ENCODE measurements around the gene SLCO2B1. TPM values are rescaled to one million over a fixed set of nuclear protein-coding genes. Genes with fewer than 3 reads are reported as not detected.
A peak's percentile ranks its signal among the peaks of the same experiment; 100 is the strongest.
"Not testable (repeated sequence)": the region's sequence is repeated elsewhere in the genome, so short reads cannot be mapped to it uniquely, and the experiment has no call there.

Gene SLCO2B1, protein sequence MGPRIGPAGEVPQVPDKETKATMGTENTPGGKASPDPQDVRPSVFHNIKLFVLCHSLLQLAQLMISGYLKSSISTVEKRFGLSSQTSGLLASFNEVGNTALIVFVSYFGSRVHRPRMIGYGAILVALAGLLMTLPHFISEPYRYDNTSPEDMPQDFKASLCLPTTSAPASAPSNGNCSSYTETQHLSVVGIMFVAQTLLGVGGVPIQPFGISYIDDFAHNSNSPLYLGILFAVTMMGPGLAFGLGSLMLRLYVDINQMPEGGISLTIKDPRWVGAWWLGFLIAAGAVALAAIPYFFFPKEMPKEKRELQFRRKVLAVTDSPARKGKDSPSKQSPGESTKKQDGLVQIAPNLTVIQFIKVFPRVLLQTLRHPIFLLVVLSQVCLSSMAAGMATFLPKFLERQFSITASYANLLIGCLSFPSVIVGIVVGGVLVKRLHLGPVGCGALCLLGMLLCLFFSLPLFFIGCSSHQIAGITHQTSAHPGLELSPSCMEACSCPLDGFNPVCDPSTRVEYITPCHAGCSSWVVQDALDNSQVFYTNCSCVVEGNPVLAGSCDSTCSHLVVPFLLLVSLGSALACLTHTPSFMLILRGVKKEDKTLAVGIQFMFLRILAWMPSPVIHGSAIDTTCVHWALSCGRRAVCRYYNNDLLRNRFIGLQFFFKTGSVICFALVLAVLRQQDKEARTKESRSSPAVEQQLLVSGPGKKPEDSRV
- 10 to 100 TPM; 49.0 to 55.8 TPM for total RNA-seq
- long read RNA-seq, full-length matches to known transcripts: 4 of 9 reads
- long read RNA-seq, partial matches to known transcripts: 3 of 9 reads
- long read RNA-seq, other reads (novel, unspliced or antisense): 2 of 9 reads

DNA sequence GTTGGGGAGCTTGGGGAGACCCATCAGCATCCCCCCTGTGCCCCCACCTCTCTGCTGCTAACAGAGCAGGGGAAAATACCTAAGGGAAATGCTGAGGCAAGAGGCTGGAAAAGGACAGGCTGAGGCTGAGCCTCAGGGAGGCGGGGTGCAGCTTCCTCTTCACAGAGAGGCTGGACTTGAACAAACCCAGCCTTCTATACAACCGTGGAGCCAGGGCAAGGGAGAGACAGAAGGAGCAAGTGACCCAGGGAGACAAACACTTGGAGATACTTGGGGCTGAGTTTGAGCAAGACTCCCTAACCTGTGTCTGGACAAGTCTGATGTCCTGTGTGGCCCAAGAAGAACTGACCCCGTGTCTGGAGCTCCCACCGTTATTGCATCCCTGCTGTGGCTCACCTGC, at the start of gene SLCO2B1:
TSS of gene SLCO2B1 (plus strand) at position 229 of the 400 bp plus-strand sequence. CDS start 275 bp downstream, outside the sequence.
- intact Hi-C loops (cut with DNase I): no loop called here
- ATAC-seq (peak; percentile 46 to 54), DNase-seq (no peak)

DNA sequence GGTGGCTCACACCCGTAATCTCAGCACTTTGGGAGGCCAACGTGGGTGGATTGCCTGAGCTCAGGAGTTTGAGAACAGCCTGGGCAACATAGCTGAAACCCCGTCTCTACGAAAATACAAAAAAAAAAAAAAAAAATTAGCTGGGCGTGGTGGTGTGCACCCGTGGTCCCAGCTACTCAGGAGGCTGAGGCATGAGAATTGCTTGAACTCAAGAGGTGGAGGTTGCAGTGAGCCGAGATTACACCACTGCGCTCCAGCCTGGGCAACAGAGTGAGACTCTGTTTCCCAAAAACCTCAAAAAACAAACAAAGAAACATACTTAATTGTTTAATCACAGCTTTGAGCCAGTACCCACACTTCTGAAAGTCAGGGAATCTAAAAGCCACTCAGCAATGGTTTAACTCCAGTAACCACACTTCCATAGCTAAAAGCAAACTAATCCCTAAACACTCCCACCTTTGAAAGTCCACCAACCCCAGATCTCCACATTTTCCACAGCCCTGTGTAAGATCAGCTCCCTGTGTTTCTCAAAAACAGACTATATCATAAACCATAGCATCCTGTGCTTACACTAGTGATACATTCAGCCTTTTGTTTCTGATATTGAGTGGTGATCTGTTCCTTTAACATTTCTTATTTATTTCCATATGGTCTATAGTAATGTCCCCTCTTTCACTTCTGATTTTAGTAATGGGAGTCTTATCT, 49.3 kb upstream of the SLCO2B1 start:
- intact Hi-C loops (cut with DNase I): no loop called here
- DNase-seq (no peak), ATAC-seq (no peak)

DNA sequence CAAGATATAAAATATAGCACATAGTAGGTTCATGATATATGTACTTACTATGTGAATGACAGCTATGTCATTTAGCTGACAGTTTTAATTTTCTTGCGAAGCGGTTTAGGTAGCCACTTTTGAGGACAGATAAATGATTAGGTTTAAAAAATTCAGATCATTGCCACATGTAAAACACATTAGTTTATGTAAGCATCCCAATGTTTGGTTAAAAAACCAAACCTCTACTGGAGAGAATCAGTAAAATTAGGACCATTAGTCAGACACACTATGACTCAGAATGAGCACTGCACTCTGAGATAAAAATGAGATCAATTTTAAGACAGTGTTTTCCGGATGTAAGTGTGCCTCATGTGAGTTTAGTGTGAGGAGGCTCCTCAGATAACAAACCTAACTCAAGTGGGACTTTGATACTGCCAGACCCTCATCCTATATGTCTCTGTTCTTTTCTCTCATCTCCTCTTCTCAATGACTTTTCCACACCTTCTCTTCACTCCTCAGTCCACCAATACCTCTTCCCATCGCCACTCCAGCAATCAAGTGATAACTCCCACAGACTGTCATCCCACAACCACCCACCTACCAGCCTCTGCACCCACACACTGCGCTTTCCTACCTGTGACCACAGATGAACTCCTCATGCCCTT, 47.4 kb upstream of the SLCO2B1 start:
- no peak for DNase-seq
- peak in 1 of 2 donors; percentile 36 for ATAC-seq
- intact Hi-C loops (cut with DNase I): no loop called here

DNA sequence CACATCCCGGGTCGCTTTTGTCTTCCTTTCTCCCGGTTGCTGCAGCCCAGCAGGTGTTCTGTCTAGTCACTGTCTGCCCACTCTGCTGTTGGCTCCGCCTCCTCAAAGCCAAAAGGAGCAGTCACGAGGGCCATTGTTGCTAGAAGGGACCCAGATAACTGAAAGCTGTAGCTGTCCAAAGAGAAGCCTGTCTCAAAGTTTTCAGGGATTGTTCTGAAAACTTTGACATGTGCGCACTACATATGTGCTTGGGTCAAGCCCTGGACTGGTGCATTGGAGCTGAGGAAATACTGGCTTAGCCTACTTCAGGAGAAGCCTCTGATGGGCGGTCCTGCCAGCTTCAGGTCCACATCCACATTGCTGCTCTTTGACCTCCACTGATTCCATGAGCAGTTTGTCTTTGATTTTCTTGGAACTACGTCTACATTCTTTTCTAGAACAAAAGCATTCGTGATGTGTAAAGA, 45.4 kb upstream of the SLCO2B1 start:
- no peak for ATAC-seq
- intact Hi-C loops (cut with DNase I): no loop called here

DNA sequence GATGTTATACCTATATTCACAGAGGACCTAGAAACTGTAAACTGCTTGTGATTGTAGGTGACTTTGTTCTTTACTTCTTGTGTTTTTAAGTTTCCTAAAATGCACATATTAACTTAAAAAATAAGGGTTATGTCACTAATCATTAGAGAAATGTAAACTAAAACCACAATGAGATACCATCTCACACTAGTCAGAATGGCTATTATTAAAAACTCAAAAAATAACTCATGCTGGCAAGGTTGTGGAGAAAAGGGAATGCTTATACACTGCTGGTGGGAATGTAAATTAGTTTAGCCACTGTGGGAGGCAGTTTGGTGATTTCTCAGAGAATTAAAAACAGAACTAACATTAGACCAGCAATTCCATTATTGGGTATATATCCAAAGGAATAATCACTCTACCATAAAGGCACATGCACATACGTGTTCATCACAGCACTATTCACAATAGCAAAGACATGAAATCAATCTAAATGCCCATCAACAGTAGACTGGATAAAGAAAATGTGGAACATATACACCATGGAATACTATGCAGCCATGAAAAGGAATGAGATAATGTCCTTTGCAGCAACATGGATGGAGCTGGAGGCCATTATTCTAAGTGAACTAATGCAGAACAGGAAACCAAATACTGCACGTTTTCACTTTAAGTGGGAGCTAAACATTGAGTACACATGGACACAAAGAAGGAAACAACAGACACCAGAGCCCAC, 44.8 kb upstream of the SLCO2B1 start:
- ATAC-seq; DNase-seq; intact Hi-C loops (cut with DNase I): not testable (repeated sequence)

More for the DNA sequence above, 45.4 kb upstream of the SLCO2B1 start:
- DNase-seq: no peak

DNA sequence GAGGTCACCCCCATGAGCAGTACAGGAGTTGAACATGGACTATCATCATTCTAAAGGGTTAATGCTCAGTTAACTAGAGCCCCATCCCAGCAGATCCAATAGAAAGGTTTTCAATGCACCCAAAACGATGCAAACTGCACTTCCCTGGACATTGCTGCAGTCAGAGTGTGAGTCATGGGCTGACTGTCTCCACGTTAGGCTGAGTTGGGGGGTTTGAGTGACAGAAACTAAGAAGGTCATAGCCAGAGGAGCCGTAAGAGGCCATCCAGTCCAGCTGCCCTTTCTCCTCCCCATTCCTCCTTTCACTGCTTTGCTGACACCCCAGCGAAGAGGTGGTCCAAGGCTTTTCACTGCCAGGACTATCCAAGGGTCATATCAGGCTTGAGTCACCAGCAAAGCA, 43.7 kb upstream of the SLCO2B1 start:
- ATAC-seq (no peak), DNase-seq (no peak)
- intact Hi-C loops (cut with DNase I): no loop called here

DNA sequence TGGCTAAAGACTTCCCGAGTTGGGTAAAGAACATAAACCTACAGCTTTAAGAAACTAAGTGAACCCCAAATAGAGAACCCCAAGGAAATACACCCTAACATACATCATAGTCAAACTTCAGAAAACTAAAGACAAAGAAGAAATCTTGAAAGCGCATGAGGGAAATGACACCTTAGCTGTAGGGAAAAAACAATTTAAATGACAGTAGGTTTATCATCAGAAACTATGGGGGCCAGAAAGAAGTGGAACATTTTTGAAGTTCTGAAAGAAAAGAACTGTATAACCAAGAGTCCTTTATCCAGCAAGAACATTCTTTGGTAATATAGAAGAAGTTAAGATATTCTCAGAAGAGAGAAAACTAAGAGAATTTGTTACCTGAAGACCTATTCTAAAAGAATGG, 38.7 kb upstream of the SLCO2B1 start:
- intact Hi-C loops (cut with DNase I): no loop called here

DNA sequence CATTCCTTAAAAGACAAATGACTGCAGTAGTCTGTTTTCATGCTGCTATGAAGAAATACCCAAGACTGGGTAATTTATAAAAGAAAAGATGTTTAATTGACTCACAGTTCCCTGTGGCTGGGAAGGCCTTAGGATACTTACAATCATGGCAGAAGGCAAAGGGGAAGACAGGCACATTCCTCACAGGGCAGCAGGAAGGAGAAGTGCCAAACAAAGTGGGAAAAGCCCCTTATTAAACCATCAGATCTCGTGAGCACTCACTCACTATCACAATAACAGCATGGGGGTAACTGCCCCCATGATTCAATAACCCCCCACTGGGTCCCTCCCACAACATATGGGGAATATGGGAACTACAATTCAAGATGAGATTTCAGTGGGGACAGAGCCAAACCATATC, 37.9 kb upstream of the SLCO2B1 start:
- DNase-seq (no peak), ATAC-seq (no peak)
- intact Hi-C loops (cut with DNase I): no loop called here

More for the DNA sequence above, 38.7 kb upstream of the SLCO2B1 start:
- ATAC-seq (no peak), DNase-seq (no peak)

DNA sequence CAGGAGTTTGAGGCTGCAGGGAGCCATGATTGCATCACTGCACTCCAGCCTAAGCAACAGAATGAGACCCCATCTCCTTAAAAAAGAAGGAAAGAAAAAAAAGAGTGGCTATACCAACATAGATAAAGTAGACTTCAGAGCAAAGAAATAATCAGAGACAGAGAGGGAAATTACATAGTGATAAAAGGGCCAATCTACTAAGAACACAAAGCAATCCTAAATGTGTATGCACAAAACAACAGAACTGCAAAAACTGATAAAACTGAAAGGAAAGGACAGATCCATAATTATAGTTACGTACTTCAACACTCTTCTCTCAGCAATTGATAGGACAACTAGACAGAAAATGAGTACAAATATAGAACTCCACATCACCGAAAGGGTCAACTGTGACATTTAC, 36.4 kb upstream of the SLCO2B1 start:
- ATAC-seq (no peak), DNase-seq (no peak)
- intact Hi-C loops (cut with DNase I): no loop called here

DNA sequence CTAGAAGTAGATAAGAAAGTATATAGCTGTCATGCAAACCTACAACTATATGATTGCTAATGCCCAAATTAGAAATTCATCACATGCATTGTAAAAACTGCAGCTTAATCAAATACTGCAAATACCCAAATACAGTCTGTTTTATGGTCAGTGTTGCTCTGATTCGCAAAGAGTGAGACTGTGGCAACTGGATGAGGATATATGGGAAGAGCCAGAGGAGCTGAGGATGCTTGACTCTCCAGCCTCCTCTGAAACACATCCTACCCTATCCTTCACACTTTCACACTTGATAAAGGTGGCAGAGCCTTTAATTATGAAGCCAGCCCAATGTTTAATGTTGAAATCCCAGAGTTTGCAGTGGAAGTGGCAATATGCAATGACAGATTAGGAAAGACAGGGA, 32.3 kb upstream of the SLCO2B1 start:
- intact Hi-C loops (cut with DNase I): no loop called here
- ATAC-seq (no peak), DNase-seq (no peak)

DNA sequence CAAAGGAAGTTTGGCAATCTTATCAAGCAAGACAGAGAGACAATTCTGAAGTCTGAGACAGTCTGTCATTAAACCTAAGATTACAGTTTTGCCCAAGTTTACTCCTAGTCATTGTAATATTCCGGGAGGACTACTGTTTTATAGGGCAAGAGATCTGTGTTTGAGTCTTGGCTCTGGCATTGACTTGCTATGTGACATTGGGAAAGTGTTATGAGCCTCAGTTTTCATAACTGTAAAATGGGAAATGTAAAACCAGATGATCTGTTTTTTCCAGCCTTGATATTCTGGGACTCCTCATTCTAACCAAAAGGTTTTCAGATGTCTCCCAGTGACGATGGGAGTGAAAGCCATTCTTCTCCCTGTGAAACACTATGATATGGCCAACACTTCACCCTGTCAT, 24.3 kb upstream of the SLCO2B1 start:
- intact Hi-C loops (cut with DNase I): no loop called here
- DNase-seq (no peak), ATAC-seq (no peak)

DNA sequence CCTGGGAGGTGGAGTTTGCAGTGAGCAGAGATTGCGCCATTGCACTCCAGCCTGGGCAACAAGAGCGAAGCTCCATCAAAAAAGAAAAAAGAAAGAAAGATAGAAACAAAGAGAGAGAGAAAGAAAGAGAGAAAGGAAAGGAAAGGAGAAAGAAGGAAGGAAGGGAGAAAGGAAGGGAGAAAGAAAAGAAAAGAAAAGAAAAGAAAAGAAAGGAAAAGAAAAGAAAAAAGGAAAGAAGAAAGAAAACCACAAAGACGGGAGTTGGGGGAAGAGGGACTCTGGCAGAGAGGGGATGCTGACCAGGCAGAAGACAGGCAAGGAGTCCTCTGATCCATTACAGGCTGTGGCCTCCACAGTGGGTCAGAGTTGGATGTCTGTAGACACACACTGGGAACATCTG, 18.8 kb upstream of the SLCO2B1 start:
- intact Hi-C loops (cut with DNase I): no loop called here
- DNase-seq: no peak
- no peak for ATAC-seq

DNA sequence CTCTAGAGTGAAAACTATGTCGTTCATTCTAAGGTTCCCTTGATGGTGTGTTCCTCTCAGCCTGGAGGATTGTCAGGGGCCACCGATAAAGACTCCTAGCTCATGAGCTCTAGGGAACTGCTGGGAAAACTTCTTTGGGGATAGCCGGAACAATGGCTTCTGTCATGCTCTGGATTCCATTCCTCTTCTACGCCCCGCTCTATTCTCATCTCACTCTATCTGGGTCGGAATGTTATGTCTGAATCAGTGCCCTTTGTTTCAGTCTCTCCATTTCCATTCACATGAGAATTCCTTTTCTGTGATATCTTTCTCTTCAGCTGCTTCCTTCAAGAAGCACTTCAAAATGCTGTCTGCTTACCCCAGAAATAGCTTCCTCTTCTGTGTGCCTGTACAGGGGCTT, 16.9 kb upstream of the SLCO2B1 start:
- intact Hi-C loops (cut with DNase I): no loop called here
- no peak for ATAC-seq
- DNase-seq: no peak

DNA sequence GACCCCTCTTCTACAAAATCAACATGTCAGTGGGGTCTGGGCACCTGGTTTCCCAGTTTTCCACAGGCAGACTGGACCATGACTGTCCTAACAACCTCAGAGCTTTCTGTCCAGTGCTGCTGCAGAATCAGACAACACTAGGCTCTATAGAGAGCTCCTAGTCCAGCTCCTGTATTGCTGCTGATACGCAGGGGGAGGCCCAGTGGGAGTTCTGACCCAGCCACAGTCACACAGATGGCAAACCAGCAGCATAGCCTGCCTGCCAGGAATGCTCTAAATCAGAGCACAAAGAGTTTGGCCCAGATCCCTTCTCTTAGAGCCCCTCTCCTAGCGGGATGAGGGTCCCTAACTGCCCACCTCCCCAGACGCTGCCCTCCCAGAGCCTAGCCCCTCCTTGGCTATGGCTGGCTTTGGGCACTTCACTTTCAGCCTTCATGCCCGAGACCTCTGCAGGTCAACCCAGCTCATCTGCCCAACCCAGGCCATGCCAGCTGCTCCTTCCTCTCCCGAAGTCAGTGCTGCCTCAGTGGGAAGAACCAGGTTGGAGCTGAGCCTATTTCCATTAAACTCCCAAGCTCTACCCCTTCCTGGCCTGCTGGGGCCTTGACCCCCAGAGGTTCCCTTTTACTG, 15.8 kb upstream of the SLCO2B1 start:
- ATAC-seq (no peak), DNase-seq (no peak)
- intact Hi-C loops (cut with DNase I): no loop called here

DNA sequence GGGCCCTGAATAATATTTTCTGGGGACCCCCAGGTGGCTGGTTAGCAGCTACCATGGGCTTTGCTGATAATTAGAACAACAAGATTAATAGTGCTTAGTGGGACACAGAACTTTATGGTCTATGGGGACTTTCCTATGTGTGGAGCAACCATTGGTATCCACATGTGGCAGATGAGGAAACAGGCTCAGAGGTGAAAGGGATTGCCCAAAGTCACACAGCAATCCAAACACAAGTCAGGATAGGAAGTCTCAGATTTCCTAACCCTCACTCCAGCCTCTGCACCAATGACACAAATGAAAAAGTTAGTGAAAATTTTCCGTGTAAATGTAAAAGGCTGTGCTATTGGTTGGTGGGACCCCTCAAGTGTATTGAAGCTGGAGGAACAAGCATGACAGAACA, 15.3 kb upstream of the SLCO2B1 start:
- intact Hi-C loops (cut with DNase I): no loop called here
- no peak for ATAC-seq

DNA sequence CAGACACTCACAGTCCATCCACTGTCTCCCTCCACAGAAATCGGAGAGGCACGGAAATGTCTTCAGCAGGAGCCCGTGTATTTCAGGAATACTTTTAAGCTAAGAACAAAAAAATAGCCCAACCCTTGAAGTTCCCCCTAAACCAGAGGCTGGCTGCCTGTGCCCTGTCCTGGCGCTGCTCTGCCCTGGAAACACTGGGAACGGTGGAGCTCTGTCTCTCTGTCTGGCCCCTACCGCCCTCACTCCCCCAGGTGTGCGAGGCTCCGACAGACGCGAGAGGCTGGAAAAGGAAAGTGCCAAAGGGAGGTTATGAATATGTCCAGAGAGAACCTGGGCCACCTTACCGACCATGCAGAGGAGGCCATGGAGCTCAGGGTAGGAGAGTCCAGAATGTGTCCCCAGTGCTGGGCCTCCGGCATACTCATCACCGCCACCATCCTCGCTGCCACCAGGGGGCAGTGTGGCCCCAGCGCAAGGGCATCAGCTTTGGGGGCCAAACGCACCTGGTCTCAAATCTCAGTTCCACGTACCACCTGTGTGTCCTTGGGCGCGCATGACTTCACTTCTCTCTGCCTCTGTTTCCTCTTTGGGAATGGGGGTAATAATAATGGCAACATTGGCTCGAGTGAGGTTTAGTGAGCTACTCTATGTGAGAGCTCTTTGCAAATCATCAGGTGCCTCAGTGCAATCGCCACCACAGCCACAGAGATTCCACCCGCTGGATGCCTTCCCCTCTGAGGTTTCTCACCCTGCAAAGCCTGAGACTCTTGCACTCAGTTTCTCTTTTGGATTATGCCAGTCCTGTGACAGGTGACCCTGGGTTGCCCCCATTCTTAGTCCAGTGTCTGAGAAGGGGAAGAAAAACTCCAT, 10.4 kb upstream of the SLCO2B1 start:
- intact Hi-C loops (cut with DNase I): loop anchor here (2.0 to 5.0 kb wide), 2 partner anchors 107 to 108 kb away; no protein-coding TSS in a partner anchor
- ATAC-seq (peak; percentile 56 to 61), DNase-seq (peak; percentile 69)

More for the DNA sequence above, 15.3 kb upstream of the SLCO2B1 start:
- no peak for DNase-seq

DNA sequence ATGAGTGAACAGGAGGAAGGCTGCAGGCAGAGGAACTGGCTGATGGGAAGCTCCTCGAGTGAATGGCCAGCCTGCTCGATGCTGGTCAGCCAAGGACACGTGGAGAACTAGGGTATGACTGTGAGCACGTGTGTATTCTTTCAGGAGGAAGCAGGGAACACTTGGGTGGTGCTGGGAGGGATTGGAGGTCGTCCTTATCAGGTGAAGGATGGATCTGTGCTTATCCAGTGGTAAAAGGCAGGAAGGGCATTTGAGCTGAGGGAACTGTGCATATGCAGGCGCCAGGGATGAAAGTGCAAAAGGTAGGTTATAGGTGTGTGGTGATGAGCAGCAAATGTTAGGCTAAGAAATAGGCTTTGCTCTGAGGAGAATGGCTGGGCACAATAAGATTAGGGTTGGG, 9.7 kb upstream of the SLCO2B1 start:
- DNase-seq: no peak
- ATAC-seq: no peak
- intact Hi-C loops (cut with DNase I): loop anchor here (2.0 to 5.0 kb wide), 2 partner anchors 106 to 108 kb away; no protein-coding TSS in a partner anchor

Measured in left cardiac atrium (tissue), 4 donors.